IgD-negative memory B cell (primary cell): ENCODE data around the gene RBM23. TPM values are rescaled to one million over a fixed set of nuclear protein-coding genes. Genes with fewer than 3 reads are reported as not detected.

Experiments
- H3K27ac Mint-ChIP-seq, 3 donors: one replicate each; pipeline ENCODE4 v1.8.0; 2020 to 2022; ENCODE audit warnings: mild to moderate bottlenecking in 3 of 3, mixed read lengths in 3 of 3, moderate library complexity in 1 of 3
- H3K27me3 Mint-ChIP-seq: one replicate; pipeline ENCODE4 v1.8.0; 2021; ENCODE audit warnings: mixed read lengths
- H3K36me3 Mint-ChIP-seq: one replicate; pipeline ENCODE4 v1.8.0; 2020; ENCODE audit warnings: mild to moderate bottlenecking, mixed read lengths
- H3K4me1 Mint-ChIP-seq, 3 donors: one replicate each; pipeline ENCODE4 v1.8.0; 2020 to 2022; ENCODE audit warnings: mixed read lengths in 3 of 3, mild to moderate bottlenecking in 1 of 3
- H3K4me3 Mint-ChIP-seq, 4 donors: one replicate each; pipeline ENCODE4 v1.8.0; 2020 to 2022; ENCODE audit warnings: mild to moderate bottlenecking in 4 of 4, mixed read lengths in 4 of 4, moderate library complexity in 3 of 4
- H3K9me3 Mint-ChIP-seq, 3 donors: one replicate each; pipeline ENCODE4 v1.8.0; 2020 to 2021; ENCODE audit warnings: mixed read lengths in 3 of 3, mild to moderate bottlenecking in 1 of 3
- polyA plus RNA-seq: library from polyadenylated mRNA; unstranded; fragments of 300-500 nt; fragmentation: Illumina TruSeq; gene quantifications from one replicate; pipeline ENCODE4 v1.2.3, GENCODE V29; 2021

RBM23 gene
- polyA plus RNA-seq, 1 donor from 2014 or later = 49.7 TPM

DNA sequence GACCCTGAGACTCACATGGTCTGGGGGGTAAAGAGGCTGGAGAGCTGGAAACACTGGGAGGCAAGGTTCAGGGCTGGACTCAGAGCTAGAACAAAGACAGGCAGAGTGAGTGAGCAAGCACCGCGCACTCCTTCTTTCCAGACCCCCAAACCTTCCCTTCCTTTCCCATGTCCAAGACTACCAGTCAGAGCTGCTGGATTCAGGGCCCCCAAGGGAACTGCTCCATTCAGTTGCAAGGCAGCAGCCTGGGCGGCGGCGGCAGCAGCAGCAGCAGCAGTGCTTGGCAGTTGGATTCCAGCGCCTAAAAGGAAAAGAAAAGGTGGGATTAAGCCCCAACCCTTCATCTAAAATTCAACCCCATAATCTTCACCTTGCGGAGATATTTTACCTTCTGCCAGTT is 17.1 kb downstream of the RBM23 start:
- Mint-ChIP-seq H3K27me3 (no peaks in the 10 kb centered on the region), H3K4me1 (peaks cover 0 to 2% (median 0%) of the 10 kb centered on the region in 3 donors), H3K9me3 (no peaks in the 10 kb centered on the region), H3K36me3 (peaks cover 5% of the 10 kb centered on the region), H3K27ac (peak overlapping the region in 1 of 3 donors; percentile 76), H3K4me3 (no peak overlapping the region)

DNA sequence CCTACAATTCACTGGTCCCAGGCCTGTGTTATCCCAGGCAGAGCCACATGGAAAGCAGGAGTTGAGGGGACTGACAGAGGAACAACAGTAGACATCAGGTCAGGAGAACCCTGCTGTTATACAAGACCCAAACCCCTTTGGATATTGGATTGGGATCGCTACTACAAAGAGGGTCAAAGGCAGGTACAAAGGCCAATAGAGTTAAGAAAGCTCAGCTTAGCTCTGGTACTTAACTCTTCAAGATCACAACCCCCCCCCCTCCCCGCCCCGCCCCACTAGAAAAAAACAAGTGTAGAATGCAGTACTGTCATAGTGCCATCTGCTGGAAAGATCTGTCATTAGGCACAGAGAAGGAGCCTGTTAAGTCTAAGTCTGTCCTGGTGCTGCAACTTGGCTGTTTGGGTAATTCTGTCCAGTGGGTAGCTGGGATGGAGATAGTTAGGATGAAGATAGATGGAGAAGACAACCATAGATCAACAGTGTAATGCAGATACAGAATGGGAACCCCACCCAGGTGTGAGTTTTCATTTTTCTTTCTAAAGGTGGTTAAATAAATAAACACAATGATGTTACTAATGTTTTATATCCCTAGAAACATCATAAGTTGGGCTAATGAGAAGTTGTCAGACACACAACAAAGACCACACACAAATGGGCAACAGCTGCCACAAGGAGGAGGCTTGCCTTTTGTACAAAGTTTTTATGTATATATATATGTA is 18.7 kb downstream of the RBM23 start:
- H3K4me1 Mint-ChIP-seq = peaks cover 0 to 3% (median 2%) of the 10 kb centered on the region in 3 donors
- H3K4me3 Mint-ChIP-seq = no peak overlapping the region
- H3K27me3 Mint-ChIP-seq = no peaks in the 10 kb centered on the region
- peaks cover 5% of the 10 kb centered on the region for H3K36me3 Mint-ChIP-seq
- no peaks in the 10 kb centered on the region for H3K9me3 Mint-ChIP-seq
- peak overlapping the region in 2 of 3 donors; percentile 0 to 83 for H3K27ac Mint-ChIP-seq

DNA sequence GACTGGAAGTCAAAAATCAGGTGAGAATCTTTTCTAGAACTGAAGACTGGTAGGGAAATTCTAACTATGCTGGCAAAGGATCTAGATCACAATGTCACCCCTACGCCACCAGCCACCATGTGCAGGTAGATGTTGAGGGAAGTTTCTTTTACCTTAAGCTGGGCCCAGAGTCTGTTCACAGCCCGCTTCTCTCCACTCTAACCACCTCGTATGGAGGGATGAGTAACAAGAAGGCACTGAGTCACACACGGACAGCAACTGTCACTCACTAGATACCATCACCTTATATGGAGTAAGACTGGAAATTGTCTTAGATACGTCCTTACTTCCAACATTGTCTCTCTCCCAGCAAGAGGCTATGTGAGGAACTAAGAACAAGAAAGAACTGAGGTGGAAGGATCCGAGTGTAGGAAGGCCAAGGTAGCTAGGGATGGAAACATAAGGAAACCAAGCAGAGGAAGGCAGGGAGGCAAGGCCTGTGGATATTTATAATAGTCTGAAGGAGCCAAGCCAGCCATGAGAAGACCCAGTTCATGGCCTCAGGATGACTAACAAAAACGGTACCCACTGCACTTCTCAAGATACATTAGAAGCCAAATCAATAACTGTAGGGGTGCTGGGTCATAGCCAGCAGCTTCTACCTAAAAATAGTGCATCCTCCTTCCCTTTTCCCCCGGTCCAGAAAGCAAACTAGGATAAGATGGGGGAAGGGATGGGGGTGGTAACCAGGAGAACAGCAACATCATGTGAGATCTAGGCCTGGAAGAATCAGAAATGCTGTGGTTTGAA is 20.5 kb downstream of the RBM23 start:
- H3K36me3 Mint-ChIP-seq = no peaks in the 10 kb centered on the region
- H3K27ac Mint-ChIP-seq = peak overlapping the region; percentile 44 to 82 (median 73)
- peaks cover 0 to 6% (median 5%) of the 10 kb centered on the region in 3 donors for H3K4me1 Mint-ChIP-seq
- H3K27me3 Mint-ChIP-seq = no peaks in the 10 kb centered on the region
- no peak overlapping the region for H3K4me3 Mint-ChIP-seq
- H3K9me3 Mint-ChIP-seq = no peaks in the 10 kb centered on the region

DNA sequence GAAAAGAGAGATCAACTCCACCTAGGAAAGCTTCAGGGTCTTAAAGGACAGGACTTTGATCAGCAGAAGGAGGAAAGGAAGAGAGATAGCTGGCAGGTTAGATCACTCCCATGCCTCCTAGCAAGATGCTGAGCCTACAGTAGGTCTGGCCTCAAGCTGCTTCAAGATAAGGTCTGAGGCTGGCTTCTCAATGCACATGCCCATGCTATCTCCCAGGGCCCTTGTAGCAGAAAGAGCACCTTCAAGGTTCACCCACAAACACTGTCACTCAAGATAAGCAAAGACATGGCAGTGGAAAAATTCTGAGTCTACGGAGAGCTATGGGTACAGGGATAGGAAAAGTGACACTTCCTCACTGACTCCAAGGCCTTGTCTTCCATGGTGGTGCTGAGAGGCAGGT is 21.6 kb downstream of the RBM23 start:
- peaks cover 5 to 10% (median 6%) of the 10 kb centered on the region in 3 donors for H3K4me1 Mint-ChIP-seq
- H3K27ac Mint-ChIP-seq = peak overlapping the region in 1 of 3 donors; percentile 63
- H3K36me3 Mint-ChIP-seq = no peaks in the 10 kb centered on the region
- no peaks in the 10 kb centered on the region for H3K27me3 Mint-ChIP-seq
- H3K9me3 Mint-ChIP-seq = no peaks in the 10 kb centered on the region
- no peak overlapping the region for H3K4me3 Mint-ChIP-seq

DNA sequence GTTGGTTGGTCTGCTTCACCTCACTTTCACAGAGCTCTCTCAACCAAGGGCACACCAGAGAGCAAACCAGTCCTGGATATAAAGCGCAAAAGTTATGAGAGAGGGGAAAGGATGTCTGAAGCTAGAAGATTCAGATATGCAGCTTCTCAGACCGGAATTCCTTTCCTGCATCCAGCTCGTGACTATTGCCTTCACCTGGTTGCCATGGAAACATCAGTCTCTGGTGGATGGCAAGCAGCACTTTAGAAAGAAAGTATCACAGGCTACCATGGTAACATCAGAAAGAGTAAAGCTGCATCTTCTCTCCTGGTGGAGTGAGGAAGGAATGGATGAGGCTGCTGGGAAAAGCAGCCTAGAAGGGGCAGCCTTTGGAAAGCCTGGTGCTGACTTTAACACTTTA is 22.2 kb downstream of the RBM23 start:
- peaks cover 5 to 13% (median 6%) of the 10 kb centered on the region in 3 donors for H3K4me1 Mint-ChIP-seq
- no peaks in the 10 kb centered on the region for H3K9me3 Mint-ChIP-seq
- H3K27ac Mint-ChIP-seq = peak overlapping the region in 1 of 3 donors; percentile 53
- no peak overlapping the region for H3K4me3 Mint-ChIP-seq
- H3K27me3 Mint-ChIP-seq = no peaks in the 10 kb centered on the region
- peaks cover 2% of the 10 kb centered on the region for H3K36me3 Mint-ChIP-seq

DNA sequence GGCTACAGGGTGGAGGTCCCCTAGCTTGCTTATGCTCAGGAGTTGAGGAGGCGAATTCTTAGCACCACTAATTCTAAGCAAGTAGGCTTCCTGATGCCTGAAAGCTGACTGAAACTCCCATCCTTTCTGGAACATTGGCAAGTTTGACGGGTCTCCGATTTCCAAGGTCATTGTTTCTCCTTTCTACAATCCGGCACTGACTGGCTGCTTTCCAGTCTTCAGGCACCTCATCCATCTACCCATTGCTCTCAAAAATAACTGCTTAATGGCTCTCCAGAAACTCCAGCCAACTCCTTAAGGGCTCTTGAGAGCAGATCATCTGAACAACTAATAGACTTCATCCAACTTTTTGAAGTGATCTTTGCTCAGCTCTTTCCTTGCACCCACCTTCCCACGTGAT is 22.6 kb downstream of the RBM23 start:
- no peaks in the 10 kb centered on the region for H3K27me3 Mint-ChIP-seq
- no peak overlapping the region for H3K4me3 Mint-ChIP-seq
- H3K36me3 Mint-ChIP-seq = peaks cover 2% of the 10 kb centered on the region
- no peaks in the 10 kb centered on the region for H3K9me3 Mint-ChIP-seq
- peak overlapping the region in 1 of 3 donors; percentile 53 for H3K27ac Mint-ChIP-seq
- H3K4me1 Mint-ChIP-seq = peaks cover 5 to 13% (median 6%) of the 10 kb centered on the region in 3 donors

DNA sequence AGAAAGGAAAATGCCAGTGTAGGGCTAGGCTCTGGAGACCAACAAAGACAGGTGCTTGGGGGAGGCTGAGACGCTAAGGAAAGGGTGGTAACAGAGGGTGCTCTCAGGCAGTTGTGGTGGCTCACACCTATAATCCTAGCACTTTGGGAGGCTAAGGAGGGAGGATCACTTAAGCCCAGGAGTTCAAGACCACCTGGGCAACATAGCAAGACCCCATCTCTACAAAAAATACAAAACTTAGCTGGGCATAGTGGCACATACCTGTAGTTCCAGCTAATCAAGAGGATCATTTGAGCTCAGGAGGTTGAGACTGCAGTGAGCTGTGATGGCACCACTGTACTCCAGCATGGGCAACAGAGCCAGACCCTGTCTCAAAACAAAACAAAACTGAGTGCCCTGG is 23.5 kb downstream of the RBM23 start:
- Mint-ChIP-seq H3K9me3 (no peaks in the 10 kb centered on the region), H3K4me3 (no peak overlapping the region), H3K36me3 (peaks cover 2% of the 10 kb centered on the region), H3K4me1 (peaks cover 7 to 14% (median 8%) of the 10 kb centered on the region in 3 donors), H3K27ac (no peak overlapping the region), H3K27me3 (no peaks in the 10 kb centered on the region)

DNA sequence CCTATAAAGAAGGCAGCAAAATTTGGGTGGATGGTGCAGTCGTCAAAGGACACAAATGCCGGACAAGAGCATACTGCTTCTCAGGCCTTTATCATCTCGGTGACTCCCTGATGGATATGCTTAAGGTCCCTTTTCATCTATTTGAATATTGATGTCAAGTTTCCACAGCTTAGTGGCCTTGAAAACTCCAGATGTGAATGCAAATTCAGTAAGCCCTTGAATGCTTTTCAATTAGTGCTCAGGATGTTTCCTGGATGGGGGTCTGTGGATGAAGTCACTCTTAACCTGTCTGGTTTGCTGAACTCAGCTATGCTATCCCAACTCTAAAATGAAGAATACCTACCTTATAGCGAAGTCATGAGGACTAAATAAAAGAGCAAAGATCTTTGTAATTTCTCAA is 25.2 kb downstream of the RBM23 start:
- peaks cover 16 to 21% (median 17%) of the 10 kb centered on the region in 3 donors for H3K4me1 Mint-ChIP-seq

DNA sequence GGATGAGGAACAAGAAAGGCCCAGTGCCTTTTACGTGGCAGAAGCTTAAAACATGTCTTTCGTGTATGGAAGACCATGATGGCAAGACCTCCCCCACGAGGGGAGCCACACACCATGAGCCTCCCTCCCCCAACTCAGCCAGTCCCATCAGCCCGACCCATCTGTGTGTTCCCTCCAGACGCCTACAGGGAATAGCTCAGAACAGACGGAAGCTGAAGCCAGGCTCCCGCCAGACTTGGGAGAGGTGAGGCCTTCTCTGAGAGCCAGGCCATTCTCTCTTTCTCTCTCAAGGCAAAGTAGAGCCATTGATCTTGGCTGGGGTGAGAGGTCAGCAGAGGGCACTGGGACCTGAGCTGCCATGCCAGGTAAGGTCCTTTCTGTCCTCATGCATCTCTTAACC is 26.5 kb downstream of the RBM23 start:
- Mint-ChIP-seq H3K27ac (peak overlapping the region in 1 of 3 donors; percentile 68), H3K9me3 (no peaks in the 10 kb centered on the region), H3K36me3 (peaks cover 2% of the 10 kb centered on the region), H3K4me1 (peaks cover 24 to 32% (median 28%) of the 10 kb centered on the region in 3 donors), H3K27me3 (no peaks in the 10 kb centered on the region), H3K4me3 (peak overlapping the region in 1 of 4 donors; percentile 55)

More for the DNA sequence above, 25.2 kb downstream of the RBM23 start:
- H3K27ac Mint-ChIP-seq = peak overlapping the region in 1 of 3 donors; percentile 67
- no peaks in the 10 kb centered on the region for H3K27me3 Mint-ChIP-seq
- no peaks in the 10 kb centered on the region for H3K9me3 Mint-ChIP-seq
- no peak overlapping the region for H3K4me3 Mint-ChIP-seq
- H3K36me3 Mint-ChIP-seq = peaks cover 2% of the 10 kb centered on the region

DNA sequence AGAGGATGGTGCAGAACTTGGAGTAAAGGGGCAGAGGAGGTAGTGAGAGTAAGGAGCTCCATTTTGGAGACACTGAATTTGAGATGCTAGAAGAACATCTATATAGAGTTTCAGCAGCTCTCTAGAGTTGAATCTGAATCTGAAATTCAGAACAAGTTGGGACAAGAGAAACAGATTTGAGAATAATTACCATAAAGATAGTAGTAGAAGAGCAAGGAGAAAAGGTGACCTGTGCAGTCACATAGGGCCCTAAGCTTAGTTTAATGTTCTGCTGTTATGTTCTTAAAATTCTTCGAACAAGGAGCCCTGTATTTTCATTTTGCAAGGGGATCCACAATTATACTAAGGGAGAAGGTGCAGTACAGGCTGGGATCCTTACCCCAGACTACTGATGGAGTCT is 28.5 kb downstream of the RBM23 start:
- Mint-ChIP-seq H3K36me3 (peaks cover 2% of the 10 kb centered on the region), H3K4me3 (peak overlapping the region in 2 of 4 donors; percentile 72 to 81), H3K9me3 (no peaks in the 10 kb centered on the region), H3K27me3 (no peaks in the 10 kb centered on the region), H3K4me1 (peaks cover 31 to 41% (median 34%) of the 10 kb centered on the region in 3 donors), H3K27ac (peak overlapping the region in 2 of 3 donors; percentile 44 to 75)

DNA sequence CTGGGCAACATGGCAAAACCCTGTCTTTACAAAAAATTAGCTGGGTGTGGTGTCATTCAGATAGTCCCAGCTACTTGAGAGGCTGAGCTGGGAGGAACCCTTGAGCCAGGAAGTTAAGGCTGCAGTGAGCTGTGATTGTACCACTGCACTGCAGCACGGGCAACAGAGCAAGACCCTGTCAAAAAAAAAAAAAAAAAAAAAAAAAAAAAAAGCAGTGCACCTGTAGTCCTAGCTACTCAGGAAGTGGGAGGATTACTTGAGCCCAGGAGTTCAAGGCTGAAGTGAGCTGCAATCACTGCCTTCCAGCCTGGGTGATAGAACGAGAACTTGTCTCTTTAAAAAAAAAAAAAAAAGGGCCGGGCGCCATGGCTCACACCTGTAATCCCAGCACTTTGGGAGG is 30.3 kb downstream of the RBM23 start:
- H3K4me1 Mint-ChIP-seq = peaks cover 33 to 53% (median 34%) of the 10 kb centered on the region in 3 donors
- no peaks in the 10 kb centered on the region for H3K9me3 Mint-ChIP-seq
- peak overlapping the region; percentile 94 to 97 (median 94) for H3K4me3 Mint-ChIP-seq
- peak overlapping the region; percentile 95 to 99 (median 97) for H3K27ac Mint-ChIP-seq
- H3K36me3 Mint-ChIP-seq = peaks cover 2% of the 10 kb centered on the region
- H3K27me3 Mint-ChIP-seq = no peaks in the 10 kb centered on the region

DNA sequence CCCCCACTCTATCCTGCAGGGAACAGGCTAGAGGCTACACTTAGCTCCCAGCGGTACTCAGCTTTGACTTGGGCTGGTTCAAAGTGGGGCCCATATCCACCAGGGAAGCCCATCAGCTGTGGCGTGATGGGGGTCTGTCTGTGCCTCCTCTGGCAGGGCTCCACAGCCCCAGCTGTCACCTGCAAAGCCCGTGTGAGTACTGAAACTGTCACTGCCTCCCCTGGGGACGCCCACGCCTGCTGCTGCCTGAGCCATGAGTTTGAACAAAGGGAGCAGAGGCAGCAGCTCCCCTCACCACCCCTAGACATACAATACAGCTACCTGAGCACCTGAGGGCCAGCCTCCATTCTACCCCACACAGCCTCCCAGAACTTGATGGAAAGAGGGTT is 31.0 kb downstream of the RBM23 start:
- Mint-ChIP-seq H3K4me3 (peak overlapping the region; percentile 94 to 97 (median 94)), H3K9me3 (no peaks in the 10 kb centered on the region), H3K36me3 (peaks cover 2% of the 10 kb centered on the region), H3K27ac (peak overlapping the region; percentile 95 to 99 (median 97)), H3K4me1 (peaks cover 30 to 53% (median 34%) of the 10 kb centered on the region in 3 donors), H3K27me3 (no peaks in the 10 kb centered on the region)

DNA sequence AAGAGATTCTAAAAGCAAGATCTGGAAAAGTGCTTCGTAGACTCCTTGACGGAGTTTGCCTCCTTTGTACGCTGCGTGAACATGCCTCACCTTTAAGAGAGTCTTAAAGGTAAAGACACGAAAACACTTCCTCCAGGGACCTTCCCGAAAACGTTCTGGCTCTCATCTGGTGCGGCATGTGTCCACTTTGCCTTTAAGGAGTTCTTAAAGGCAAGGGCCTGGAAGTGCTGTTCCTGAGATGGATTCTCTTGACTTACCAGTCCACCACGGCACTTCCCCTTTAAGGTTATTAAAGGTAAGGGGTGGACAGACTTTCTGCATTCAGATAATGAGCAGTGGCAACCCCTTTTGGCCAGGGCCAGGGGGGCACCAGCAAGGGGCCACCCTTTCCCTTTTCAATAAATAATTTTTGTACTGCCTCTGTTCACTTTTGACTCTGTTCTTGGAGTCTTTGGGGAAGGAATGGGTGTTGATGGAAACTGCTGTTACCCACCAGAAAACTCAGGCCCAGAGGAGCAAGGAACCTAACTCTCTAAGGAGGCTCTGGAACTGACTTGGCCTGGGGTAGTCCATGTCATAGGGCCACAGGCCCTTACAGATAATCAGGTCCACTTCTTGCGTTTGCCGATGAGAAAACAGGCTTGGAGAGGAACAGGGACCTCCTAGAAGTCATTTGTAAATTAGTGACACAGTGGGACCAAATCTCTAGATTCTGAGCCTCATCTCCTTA is 31.5 kb downstream of the RBM23 start:
- Mint-ChIP-seq H3K4me3 (peak overlapping the region; percentile 94 to 97 (median 94)), H3K9me3 (no peaks in the 10 kb centered on the region), H3K27ac (peak overlapping the region; percentile 95 to 99 (median 97)), H3K4me1 (peaks cover 29 to 55% (median 37%) of the 10 kb centered on the region in 3 donors), H3K27me3 (no peaks in the 10 kb centered on the region), H3K36me3 (peaks cover 2% of the 10 kb centered on the region)

DNA sequence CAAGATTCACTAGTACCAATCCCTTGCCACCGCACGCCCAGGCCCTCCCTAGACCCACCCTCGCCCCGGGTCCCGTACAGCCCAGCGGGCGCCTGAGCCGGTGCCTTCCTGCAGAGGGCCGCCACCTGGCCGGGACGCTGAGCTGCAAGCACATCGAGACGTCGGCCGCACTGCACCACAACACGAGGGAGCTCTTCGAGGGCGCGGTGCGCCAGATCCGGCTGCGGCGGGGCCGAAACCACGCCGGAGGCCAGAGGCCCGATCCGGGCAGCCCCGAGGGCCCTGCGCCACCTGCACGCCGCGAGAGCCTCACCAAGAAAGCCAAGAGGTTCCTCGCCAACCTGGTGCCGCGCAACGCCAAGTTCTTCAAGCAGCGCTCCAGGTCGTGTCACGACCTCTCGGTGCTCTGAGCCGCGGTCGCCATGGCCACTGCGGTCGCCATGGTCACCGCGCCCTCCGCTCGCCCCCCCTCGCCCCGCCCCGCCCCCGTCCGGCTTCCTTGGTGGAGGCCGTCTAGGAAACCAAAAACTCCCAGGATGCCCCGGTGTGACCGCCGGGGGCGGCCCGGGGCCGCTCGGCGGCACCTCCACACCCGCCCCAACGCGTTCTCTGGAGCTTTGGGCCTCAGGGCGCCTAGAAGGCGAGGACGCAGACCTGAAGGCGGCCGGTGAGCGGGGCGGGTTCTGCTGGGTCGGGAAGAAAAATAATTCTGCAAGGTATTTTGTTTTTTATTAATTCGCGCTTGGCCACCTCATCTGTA is 32.3 kb downstream of the RBM23 start:
- no peaks in the 10 kb centered on the region for H3K27me3 Mint-ChIP-seq
- peaks cover 29 to 55% (median 40%) of the 10 kb centered on the region in 3 donors for H3K4me1 Mint-ChIP-seq
- peak overlapping the region; percentile 95 to 99 (median 97) for H3K27ac Mint-ChIP-seq
- H3K36me3 Mint-ChIP-seq = no peaks in the 10 kb centered on the region
- H3K9me3 Mint-ChIP-seq = no peaks in the 10 kb centered on the region
- H3K4me3 Mint-ChIP-seq = peak overlapping the region; percentile 94 to 97 (median 94)
